ENCODE data around the gene SULT1E1.
A peak's percentile ranks its signal among the peaks of the same experiment; 100 is the strongest.

SULT1E1 gene

GRCh38 chr4:69823481-69824186 is 36.3 kb downstream of the SULT1E1 start:
- TF ChIP-seq CTCF (IDR thresholded peaks at IDR 0.05; ENCODE audit: unreplicated experiment in 3 of 3): peak in 2 of 3 experiments; percentile 27 to 29
- Mint-ChIP-seq H3K27me3 (ENCODE audit: low read depth) (no peaks in the 10 kb centered on the region), H3K4me1 (peaks cover 5% of the 10 kb centered on the region), H3K36me3 (ENCODE audit: low read depth) (no peaks in the 10 kb centered on the region), H3K27ac (peak overlapping the region; percentile 35 to 76 (median 72)), H3K9me3 (no peaks in the 10 kb centered on the region), H3K4me3 (no peak overlapping the region)

- Mint-ChIP-seq H3K4me1 (no peaks in the 10 kb centered on the region), H3K27me3 (ENCODE audit: low read depth) (no peaks in the 10 kb centered on the region), H3K9me3 (no peaks in the 10 kb centered on the region), H3K4me3 (no peak overlapping the region), H3K36me3 (ENCODE audit: low read depth) (no peaks in the 10 kb centered on the region), H3K27ac (peak overlapping the region; percentile 35 to 76 (median 72))
- TF ChIP-seq CTCF (IDR thresholded peaks at IDR 0.05; ENCODE audit: unreplicated experiment in 3 of 3): no peak
These were observed 36.9 kb downstream of the SULT1E1 start for GRCh38 chr4:69823048-69823447.

GRCh38 chr4:69822198-69822597 is 37.7 kb downstream of the SULT1E1 start:
- Mint-ChIP-seq H3K27ac (peak overlapping the region in 1 of 3 experiments; percentile 1), H3K9me3 (no peaks in the 10 kb centered on the region), H3K4me1 (no peaks in the 10 kb centered on the region), H3K4me3 (no peak overlapping the region), H3K27me3 (ENCODE audit: low read depth) (no peaks in the 10 kb centered on the region), H3K36me3 (ENCODE audit: low read depth) (no peaks in the 10 kb centered on the region)
- no peak for TF ChIP-seq CTCF (IDR thresholded peaks at IDR 0.05; ENCODE audit: unreplicated experiment in 3 of 3)

DNA sequence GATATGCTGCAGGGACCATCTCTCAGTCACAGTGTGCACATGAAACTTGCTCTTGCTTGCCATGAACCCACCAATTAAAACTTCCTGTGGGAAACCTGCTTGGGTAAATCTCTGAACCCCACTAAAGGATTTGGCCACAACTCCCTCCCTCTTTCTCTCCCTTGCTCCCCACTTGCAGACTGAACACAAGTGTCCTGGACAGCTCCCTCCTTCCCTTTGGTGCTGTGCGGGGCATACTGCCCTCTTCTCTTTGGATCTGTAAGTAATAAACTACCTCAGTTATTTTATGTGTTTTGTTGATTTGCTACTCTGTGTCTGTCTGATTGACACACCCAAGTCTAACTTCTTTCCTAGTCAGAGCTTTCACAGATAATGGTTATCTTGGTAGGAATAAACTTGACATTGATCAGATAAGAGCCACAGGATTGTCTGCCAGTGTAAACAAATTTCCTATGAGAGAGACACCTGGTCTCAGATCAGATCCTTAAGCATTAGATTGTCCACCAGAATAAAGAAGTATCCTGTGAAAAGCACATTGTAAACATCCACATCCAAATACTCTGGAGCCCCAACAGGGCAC is 41.8 kb downstream of the SULT1E1 start:
- no peak for TF ChIP-seq CTCF (IDR thresholded peaks at IDR 0.05; ENCODE audit: unreplicated experiment in 3 of 3)
- H3K4me1 Mint-ChIP-seq: peaks cover 12% of the 10 kb centered on the region
- H3K4me3 Mint-ChIP-seq: no peak overlapping the region
- no peaks in the 10 kb centered on the region for H3K27me3 Mint-ChIP-seq (ENCODE audit: low read depth)
- H3K27ac Mint-ChIP-seq: no peak overlapping the region
- H3K36me3 Mint-ChIP-seq (ENCODE audit: low read depth): no peaks in the 10 kb centered on the region
- no peaks in the 10 kb centered on the region for H3K9me3 Mint-ChIP-seq

- H3K36me3 Mint-ChIP-seq (ENCODE audit: low read depth): no peaks in the 10 kb centered on the region
- H3K27me3 Mint-ChIP-seq (ENCODE audit: low read depth): no peaks in the 10 kb centered on the region
- H3K9me3 Mint-ChIP-seq: no peaks in the 10 kb centered on the region
- H3K27ac Mint-ChIP-seq: peak overlapping the region; percentile 38 to 51 (median 38)
- no peak overlapping the region for H3K4me3 Mint-ChIP-seq
- TF ChIP-seq CTCF (IDR thresholded peaks at IDR 0.05; ENCODE audit: unreplicated experiment in 3 of 3): no peak
- peaks cover 12% of the 10 kb centered on the region for H3K4me1 Mint-ChIP-seq
These were observed 43.7 kb downstream of the SULT1E1 start for GRCh38 chr4:69816236-69816635.

GRCh38 chr4:69813628-69814027 is 46.3 kb downstream of the SULT1E1 start:
- no peak for TF ChIP-seq CTCF (IDR thresholded peaks at IDR 0.05; ENCODE audit: unreplicated experiment in 3 of 3)
- H3K36me3 Mint-ChIP-seq (ENCODE audit: low read depth): no peaks in the 10 kb centered on the region
- no peak overlapping the region for H3K27ac Mint-ChIP-seq
- H3K4me1 Mint-ChIP-seq: peaks cover 12% of the 10 kb centered on the region
- no peaks in the 10 kb centered on the region for H3K27me3 Mint-ChIP-seq (ENCODE audit: low read depth)
- H3K9me3 Mint-ChIP-seq: peaks cover under 1% of the 10 kb centered on the region
- H3K4me3 Mint-ChIP-seq: no peak overlapping the region
